A375 (cell line): ENCODE data around the gene MRAP2. TPM values are rescaled to one million over a fixed set of nuclear protein-coding genes. Genes with fewer than 3 reads are reported as not detected.

Source experiments
- total RNA-seq: library from RNA; depleted of rRNA; stranded (reverse); fragments of >200 nt; shearing (Covaris generic); gene quantifications from 2 replicates; pipeline ENCODE4 v1.2.3, GENCODE V29; 2014; rRNA removed

The MRAP2 gene
- total RNA-seq, result 0.19 and 0.49 TPM in 2 replicates

GRCh38 chr6:84033523-84034451 is at the start of gene MRAP2:
Gene MRAP2 (plus strand): TSS chr6:84033772. CDS start chr6:84055319, 21,547 bp downstream.

Other genes with a start within 250 kb of the MRAP2 start
- 0.11 TPM in 1 of 2 replicates, not detected in the other for gene RIPPLY2, start 180.4 kb upstream of the MRAP2 start, total RNA-seq
- gene CYB5R4, start 174.1 kb upstream of the MRAP2 start, total RNA-seq, result 8.3 and 9.4 TPM in 2 replicates
- 1.2 and 1.5 TPM in 2 replicates for gene CEP162, start 193.9 kb downstream of the MRAP2 start, total RNA-seq